ENCODE data around the gene SPATA22.

GRCh38 chr17:3503285-3503684 is 31.7 kb upstream of the SPATA22 start:
- TF ChIP-seq CTCF (optimal IDR thresholded peaks at IDR 0.05 in 1 of 3, IDR thresholded peaks at IDR 0.05 in 1 of 3, conservative IDR thresholded peaks at IDR 0.05 in 1 of 3; ENCODE audit: extremely low read depth in 1 of 3, insufficient read depth in 2 of 3, low read length in 3 of 3) (no peak), EZH2 (IDR thresholded peaks at IDR 0.05; ENCODE audit: low read length) (no peak)

Measured in keratinocyte (primary cell).